D721Med (cell line): Measurements from ENCODE around the gene EBF4.

ENCODE experiments used
- DNase-seq: peaks from one replicate; pipeline ENCODE4 v3.0.0; 2011; ENCODE audit warnings: low spot score; ENCODE audit not compliant: insufficient read length
- FAIRE-seq: peaks from 2 replicates; lab custom pipeline; 2011; peaks lifted over from hg19 to GRCh38; lab: Jason Lieb, UNC
- TF ChIP-seq, protein P1 (sequence below): IDR thresholded peaks from 2 replicates; pipeline ENCODE4 v1.5.1; 2012; ENCODE audit warnings: mild to moderate bottlenecking, control low read depth; ENCODE audit not compliant: insufficient read depth; ENCODE audit errors: missing control alignments

Gene EBF4

DNA sequence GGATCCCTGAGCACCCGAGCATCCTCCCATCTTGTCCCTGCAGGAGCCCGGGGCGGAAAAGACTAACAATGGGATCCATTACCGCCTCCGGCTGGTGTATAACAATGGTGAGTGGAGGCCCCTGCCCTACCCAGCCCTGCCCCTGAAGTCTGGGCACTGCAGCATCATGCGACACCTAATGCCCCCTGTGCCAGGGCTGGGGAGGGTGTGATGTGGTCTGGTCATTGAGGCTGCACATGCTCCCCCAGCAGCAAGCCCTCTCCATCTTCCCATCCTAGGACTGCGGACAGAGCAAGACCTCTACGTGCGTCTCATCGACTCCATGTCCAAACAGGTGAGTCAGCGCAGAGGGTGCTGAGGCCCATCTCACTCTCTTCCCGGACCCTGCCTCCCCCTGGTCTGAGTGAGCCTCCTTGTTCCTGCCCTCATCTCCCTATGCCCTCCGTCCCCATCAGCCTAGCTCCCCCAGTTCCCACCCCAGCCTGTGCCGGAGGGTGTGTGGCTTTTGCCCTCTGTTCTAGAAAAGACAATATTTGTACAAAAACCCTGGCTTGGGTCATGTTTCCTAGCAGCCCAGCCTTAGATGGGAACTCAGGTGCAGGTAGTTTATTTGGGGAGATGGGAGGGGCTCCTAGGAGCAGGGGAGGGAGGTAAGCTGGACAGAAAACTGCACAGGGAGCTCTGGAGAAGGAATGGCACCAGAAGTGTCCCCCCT is 13.5 kb downstream of the EBF4 start:
- FAIRE-seq: no peak
- TF ChIP-seq, protein P1, sequence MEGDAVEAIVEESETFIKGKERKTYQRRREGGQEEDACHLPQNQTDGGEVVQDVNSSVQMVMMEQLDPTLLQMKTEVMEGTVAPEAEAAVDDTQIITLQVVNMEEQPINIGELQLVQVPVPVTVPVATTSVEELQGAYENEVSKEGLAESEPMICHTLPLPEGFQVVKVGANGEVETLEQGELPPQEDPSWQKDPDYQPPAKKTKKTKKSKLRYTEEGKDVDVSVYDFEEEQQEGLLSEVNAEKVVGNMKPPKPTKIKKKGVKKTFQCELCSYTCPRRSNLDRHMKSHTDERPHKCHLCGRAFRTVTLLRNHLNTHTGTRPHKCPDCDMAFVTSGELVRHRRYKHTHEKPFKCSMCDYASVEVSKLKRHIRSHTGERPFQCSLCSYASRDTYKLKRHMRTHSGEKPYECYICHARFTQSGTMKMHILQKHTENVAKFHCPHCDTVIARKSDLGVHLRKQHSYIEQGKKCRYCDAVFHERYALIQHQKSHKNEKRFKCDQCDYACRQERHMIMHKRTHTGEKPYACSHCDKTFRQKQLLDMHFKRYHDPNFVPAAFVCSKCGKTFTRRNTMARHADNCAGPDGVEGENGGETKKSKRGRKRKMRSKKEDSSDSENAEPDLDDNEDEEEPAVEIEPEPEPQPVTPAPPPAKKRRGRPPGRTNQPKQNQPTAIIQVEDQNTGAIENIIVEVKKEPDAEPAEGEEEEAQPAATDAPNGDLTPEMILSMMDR: no peak
- DNase-seq: no peak

DNA sequence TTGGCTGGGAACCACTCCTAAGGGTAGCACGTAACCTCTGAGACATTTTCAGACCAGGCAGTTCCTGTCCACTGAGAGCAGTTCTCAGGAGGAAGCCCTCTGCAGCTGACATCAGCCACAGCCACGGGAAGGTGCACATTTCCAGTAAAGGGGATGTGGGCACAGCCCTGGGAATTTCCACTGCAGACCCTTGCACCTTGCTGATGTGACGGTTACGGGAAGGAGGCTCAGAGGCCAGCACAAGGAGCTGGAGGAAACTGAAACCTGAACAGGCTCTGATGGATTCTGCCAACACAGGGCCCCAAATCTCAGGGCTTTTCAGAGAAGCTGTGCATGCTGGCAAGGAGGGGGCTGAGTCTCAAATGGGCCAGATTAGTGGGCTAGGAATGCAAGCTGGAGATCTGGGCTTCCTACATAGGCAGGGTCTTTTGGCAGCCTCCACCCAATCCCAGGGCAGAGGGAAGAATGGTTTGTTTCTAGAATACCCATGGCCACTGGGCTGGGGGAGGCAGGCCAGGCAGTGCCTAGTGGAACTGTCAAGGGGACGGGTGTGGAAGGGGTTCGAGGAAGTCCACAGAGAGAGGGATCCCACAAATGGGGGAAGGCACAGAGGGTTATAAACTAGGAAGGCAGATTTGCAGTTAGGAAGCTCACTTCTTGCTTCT is 14.2 kb downstream of the EBF4 start:
- DNase-seq (no peak), FAIRE-seq (no peak)
- TF ChIP-seq, protein P1: no peak

DNA sequence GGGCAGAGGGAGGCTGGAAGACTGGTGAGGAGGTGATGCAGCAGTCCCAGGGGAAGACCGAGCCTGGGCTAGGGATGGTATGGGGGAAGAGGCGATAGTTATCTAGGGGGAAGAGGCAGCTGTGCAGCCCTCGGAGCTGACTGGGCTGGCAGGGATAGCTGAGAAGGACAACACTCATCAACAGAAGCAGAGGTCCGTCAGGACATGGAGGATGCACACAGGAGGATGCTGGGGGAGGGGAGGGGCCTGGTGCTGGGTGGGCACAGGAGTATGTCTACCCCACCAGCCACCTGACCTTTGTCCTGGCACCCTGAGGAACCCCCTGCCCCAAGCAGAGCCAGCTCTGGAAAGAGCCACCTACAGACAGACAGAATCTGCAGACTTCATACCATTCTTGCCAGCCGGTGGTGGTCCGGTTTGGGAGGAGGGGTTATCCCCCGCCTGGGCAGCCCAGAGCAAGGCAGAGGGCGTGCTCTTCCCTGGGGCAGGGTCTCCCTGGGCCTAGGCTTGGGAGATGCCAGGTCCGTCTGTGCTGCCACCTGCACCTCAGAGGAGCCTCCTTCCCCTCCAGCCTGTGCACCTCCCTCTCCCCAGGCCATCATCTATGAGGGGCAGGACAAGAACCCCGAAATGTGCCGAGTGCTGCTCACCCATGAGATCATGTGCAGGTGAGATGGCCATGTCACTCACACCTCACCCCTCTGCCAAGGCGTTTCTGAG is 14.9 kb downstream of the EBF4 start:
- no peak for FAIRE-seq
- TF ChIP-seq, protein P1: no peak
- no peak for DNase-seq

DNA sequence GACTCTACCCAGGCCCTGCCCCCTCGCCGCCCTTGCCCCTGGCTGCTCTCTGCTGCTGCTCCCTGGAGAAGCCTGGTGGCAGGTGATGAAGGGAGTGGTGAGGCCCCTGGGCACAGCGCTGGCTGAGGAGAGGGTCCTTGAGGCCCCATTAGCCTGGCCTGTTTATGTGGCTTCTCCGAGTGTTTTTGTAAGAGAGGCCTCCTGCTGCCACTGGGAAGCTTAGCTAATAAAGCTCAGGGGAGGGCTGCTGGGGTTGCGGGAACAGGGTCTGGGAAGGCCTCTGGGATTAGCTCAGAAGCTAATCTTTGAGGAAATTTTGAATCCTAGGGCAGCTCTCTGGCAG is 15.5 kb downstream of the EBF4 start:
- DNase-seq (peak; percentile 61), FAIRE-seq (no peak)
- TF ChIP-seq, protein P1: no peak

DNA sequence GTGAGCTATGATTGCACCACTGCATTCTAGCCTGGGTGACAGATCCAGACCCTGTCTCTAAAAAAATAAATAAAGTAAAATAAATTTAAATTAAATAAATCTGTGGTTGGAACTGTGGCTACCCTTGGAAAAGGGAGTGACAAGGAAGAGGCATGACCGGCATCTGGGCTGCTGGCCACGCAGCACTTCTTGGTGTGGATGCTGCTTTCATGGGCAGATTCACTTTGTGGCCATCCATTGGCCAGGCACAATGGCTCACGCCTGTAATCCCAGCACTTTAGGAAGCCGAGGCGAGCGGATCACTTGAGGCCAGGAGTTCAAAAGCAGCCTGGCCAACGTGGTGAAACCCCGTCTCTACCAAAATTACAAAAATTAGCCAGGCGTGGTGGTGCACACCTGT is 16.1 kb downstream of the EBF4 start:
- TF ChIP-seq, protein P1: no peak
- no peak for FAIRE-seq
- DNase-seq: no peak

DNA sequence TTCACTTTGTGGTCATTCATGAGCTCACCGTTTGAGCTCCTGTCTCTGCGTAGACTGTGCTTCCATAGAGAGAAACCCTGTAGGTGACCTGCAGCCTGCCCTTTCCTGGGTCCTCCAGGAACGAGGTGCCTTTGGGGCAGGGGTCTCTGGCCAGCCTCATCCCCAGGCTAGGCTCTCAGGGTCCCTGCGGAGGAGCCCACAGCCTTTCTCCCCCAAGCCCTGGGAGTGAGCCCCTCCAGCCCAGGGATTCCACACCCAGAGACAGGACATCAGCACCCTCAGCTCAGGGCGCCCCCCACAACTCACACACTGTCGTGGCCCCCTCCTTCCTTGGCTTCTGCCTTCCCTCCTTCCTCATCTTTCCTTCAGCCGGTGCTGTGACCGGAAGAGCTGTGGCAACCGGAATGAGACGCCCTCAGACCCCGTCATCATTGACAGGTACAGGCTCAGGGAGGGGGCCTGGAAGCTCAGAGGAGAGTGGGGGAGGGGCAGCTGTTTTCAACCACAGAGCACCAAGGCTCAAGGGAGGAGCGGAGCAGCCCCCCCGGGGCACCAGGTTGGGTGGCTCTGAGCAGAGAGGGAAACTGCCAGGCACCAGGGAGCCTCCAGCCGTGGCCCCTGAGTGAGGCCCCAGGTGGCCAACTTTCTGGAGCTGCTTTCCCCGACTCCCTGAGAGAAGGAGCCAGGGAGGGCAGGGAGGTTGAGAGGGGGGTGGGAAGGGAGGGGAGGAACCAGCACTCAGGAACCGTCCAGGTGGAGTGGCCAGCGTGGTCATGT is 16.8 kb downstream of the EBF4 start:
- TF ChIP-seq, protein P1: no peak
- no peak for FAIRE-seq
- no peak for DNase-seq
